Mesothelial cell of epicardium (in vitro differentiated cells): ENCODE data around the gene PKD2. TPM values are rescaled to one million over a fixed set of nuclear protein-coding genes. Genes with fewer than 3 reads are reported as not detected.

ENCODE experiments used
- DNase-seq, 2 experiments: peaks; one replicate each; pipeline ENCODE4 v3.0.0; 2021; ENCODE audit warnings: low spot score in 2 of 2; ENCODE audit not compliant: unreplicated experiment in 2 of 2
- H3K27ac Mint-ChIP-seq: 2 replicates; pipeline ENCODE4 v1.8.0; 2021; ENCODE audit warnings: mixed read lengths
- H3K27me3 Mint-ChIP-seq: 2 replicates; pipeline ENCODE4 v1.8.0; 2021; ENCODE audit warnings: low read depth, mixed read lengths
- H3K36me3 Mint-ChIP-seq: 2 replicates; pipeline ENCODE4 v1.8.0; 2021; ENCODE audit warnings: mixed read lengths
- H3K4me1 Mint-ChIP-seq: 2 replicates; pipeline ENCODE4 v1.8.0; 2021; ENCODE audit warnings: mixed read lengths
- H3K4me3 Mint-ChIP-seq: 2 replicates; pipeline ENCODE4 v1.8.0; 2021; ENCODE audit warnings: mild to moderate bottlenecking, moderate library complexity, mixed read lengths
- H3K9me3 Mint-ChIP-seq: 2 replicates; pipeline ENCODE4 v1.8.0; 2021; ENCODE audit warnings: mixed read lengths
- CTCF ChIP-seq: fragments of 200-600 bp; sonication (generic); IDR thresholded peaks from one replicate; pipeline ENCODE4 v1.5.0; 2021; ENCODE audit warnings: antibody characterized with exemption; ENCODE audit not compliant: unreplicated experiment
- total RNA-seq: library from RNA; stranded (reverse); gene quantifications from 3 replicates; pipeline ENCODE4 v1.2.1, GENCODE V29; 2021

PKD2 gene
- total RNA-seq, result 63.3 to 65.7 TPM (median 65.5 TPM) in 3 replicates

- Mint-ChIP-seq H3K27ac (peak within 1 kb of the TSS; percentile 94), H3K4me3 (peak within 1 kb of the TSS; percentile 83), H3K4me1 (peaks cover 46% of the 10 kb centered on the region), H3K36me3 (no peaks in the 10 kb centered on the region), H3K27me3 (peaks cover 7% of the 10 kb centered on the region), H3K9me3 (no peaks in the 10 kb centered on the region)
- peak; percentile 68 to 78 for DNase-seq
- TF ChIP-seq CTCF, result no peak
These were observed at the start of gene PKD2 for GRCh38 chr4:88007304-88008121. PKD2 (plus strand) TSS chr4:88007635; CDS start chr4:88007734, 99 bp downstream.

GRCh38 chr4:87961993-87962392, 45.4 kb upstream of the PKD2 start:
- no peak for DNase-seq
- H3K4me1 Mint-ChIP-seq, result peaks cover 16% of the 10 kb centered on the region
- no peak overlapping the region for H3K27ac Mint-ChIP-seq
- H3K4me3 Mint-ChIP-seq, result no peak overlapping the region
- H3K9me3 Mint-ChIP-seq, result peaks cover 7% of the 10 kb centered on the region
- H3K27me3 Mint-ChIP-seq, result no peaks in the 10 kb centered on the region
- TF ChIP-seq CTCF, result no peak
- H3K36me3 Mint-ChIP-seq, result no peaks in the 10 kb centered on the region

GRCh38 chr4:87962398-87963146, 44.9 kb upstream of the PKD2 start:
- no peak for TF ChIP-seq CTCF
- Mint-ChIP-seq H3K27ac (peak overlapping the region; percentile 7), H3K9me3 (peaks cover 7% of the 10 kb centered on the region), H3K36me3 (no peaks in the 10 kb centered on the region), H3K27me3 (no peaks in the 10 kb centered on the region), H3K4me1 (peaks cover 16% of the 10 kb centered on the region), H3K4me3 (no peak overlapping the region)
- DNase-seq, result no peak

- no peaks in the 10 kb centered on the region for H3K36me3 Mint-ChIP-seq
- no peak for TF ChIP-seq CTCF
- H3K4me3 Mint-ChIP-seq, result no peak overlapping the region
- DNase-seq, result no peak
- H3K9me3 Mint-ChIP-seq, result peaks cover 7% of the 10 kb centered on the region
- H3K27me3 Mint-ChIP-seq, result no peaks in the 10 kb centered on the region
- H3K27ac Mint-ChIP-seq, result no peak overlapping the region
- H3K4me1 Mint-ChIP-seq, result peaks cover 16% of the 10 kb centered on the region
These were observed 41.9 kb upstream of the PKD2 start for GRCh38 chr4:87965501-87965975.

GRCh38 chr4:87966095-87966496, 41.3 kb upstream of the PKD2 start:
- H3K4me3 Mint-ChIP-seq, result no peak overlapping the region
- H3K36me3 Mint-ChIP-seq, result no peaks in the 10 kb centered on the region
- H3K27me3 Mint-ChIP-seq, result no peaks in the 10 kb centered on the region
- peaks cover 7% of the 10 kb centered on the region for H3K9me3 Mint-ChIP-seq
- TF ChIP-seq CTCF, result no peak
- peaks cover 16% of the 10 kb centered on the region for H3K4me1 Mint-ChIP-seq
- H3K27ac Mint-ChIP-seq, result no peak overlapping the region
- DNase-seq, result no peak
